Esophagus muscularis mucosa (tissue), 3 donors: ENCODE results near the gene HOATZ.

Experiments
- CTCF ChIP-seq, 3 experiments: fragments of 200-600 bp in 2 of 3; fragments of 450-650 bp in 1 of 3; sonication (generic) in 2 of 3; IDR thresholded peaks; one replicate each; pipeline ENCODE4 v1.5.1; 2017 to 2019; ENCODE audit warnings: antibody characterized with exemption in 3 of 3, mild to moderate bottlenecking in 2 of 3, moderate library complexity in 1 of 3
- POLR2A ChIP-seq: fragments of 450-650 bp; IDR thresholded peaks from one replicate; pipeline ENCODE4 v1.6.1; 2017; ENCODE audit warnings: antibody characterized with exemption, moderate library complexity, mild to moderate bottlenecking, low read depth

DNA sequence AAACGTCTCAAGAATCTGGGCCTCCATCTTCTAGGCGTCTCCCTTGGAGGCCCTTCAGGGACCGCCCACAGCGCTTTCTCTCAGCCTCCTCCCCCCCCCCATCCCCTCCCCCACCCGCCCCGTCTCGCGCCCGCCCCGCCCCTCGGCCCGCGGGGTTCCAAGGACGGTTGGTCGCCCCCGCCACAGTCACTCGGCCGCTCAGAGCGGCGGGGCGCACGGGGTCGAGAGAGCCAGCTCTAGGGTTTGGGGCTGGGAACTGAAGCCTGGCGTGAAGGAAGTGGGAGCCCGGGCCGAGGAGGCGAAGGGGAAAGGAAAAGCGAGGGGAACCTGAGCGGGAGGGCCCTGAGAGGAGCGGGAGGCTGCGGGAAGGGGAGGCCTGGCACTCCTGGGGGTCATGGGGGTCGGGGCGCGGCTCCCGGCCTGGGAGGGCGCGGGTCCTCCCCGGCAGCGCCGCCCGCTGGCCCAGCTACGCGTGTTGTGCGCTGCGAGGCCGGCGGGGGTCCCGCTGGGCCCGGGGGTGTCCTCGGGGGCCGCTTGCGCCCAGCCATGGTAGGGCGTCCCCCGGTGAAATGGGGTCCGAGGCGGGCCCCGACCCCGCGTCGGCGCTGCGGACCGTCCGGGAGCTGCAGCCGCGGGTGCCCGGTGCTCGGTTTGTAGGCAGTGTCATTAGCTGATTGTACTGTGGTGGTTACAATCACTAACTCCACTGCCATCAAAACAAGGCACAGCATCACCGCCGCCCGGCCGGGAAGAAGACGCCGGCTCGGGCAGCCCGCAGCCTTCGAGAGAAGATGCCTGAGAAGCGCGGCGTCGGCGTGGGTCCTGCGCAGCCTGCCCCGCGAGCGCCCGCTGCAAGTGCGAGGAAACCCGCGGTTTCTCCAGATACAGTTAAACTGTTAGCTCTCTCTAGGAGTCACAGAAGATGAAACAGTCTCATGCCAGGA, 2.0 kb upstream of the HOATZ start, which contains the start of gene BTG4:
- TF ChIP-seq POLR2A (no peak), CTCF (IDR thresholded peaks at IDR 0.05) (no peak)
